Activated CD4-positive, alpha-beta T cell treated with anti-CD3 and anti-CD28 coated beads for 36 hours (primary cell): ENCODE data around the gene COQ4. TPM values are rescaled to one million over a fixed set of nuclear protein-coding genes. Genes with fewer than 3 reads are reported as not detected.

Experiments
- ATAC-seq: fragments of 200-7000 bp; cut with Tn5 transposase; one replicate; pipeline ENCODE4 v1.10.0; 2021; ENCODE audit warnings: mild to moderate bottlenecking, moderate library complexity
- CTCF ChIA-PET: fragments of 350-600 bp; sonication (Branson Sonifier 250); formaldehyde crosslinking; loops from one replicate; lab custom pipeline; 2021; ENCODE audit warnings: antibody characterized with exemption; lab: Charles Lee
- POLR2A ChIA-PET: fragments of 350-600 bp; sonication (Branson Sonifier 250); formaldehyde crosslinking; loops from one replicate; lab custom pipeline; 2021; ENCODE audit warnings: antibody characterized with exemption, inconsistent platforms; lab: Charles Lee
- DNase-seq: peaks from one replicate; pipeline ENCODE4 v3.0.0-alpha.2; 2020
- H3K27ac Mint-ChIP-seq: one replicate; pipeline ENCODE4 v1.8.0; 2021; ENCODE audit warnings: mixed read lengths
- H3K27me3 Mint-ChIP-seq: one replicate; pipeline ENCODE4 v1.8.0; 2021; ENCODE audit warnings: mixed read lengths
- H3K36me3 Mint-ChIP-seq: one replicate; pipeline ENCODE4 v1.8.0; 2021; ENCODE audit warnings: low read depth, mixed read lengths
- H3K4me1 Mint-ChIP-seq: one replicate; pipeline ENCODE4 v1.8.0; 2021; ENCODE audit warnings: mixed read lengths
- H3K4me3 Mint-ChIP-seq: one replicate; pipeline ENCODE4 v1.8.0; 2021; ENCODE audit warnings: mild to moderate bottlenecking, moderate library complexity, mixed read lengths
- H3K9me3 Mint-ChIP-seq: one replicate; pipeline ENCODE4 v1.8.0; 2021; ENCODE audit warnings: low read depth, mixed read lengths
- intact Hi-C, 2 experiments: fragments of 100-400 bp; cut with DNase I in 1 of 2; cut with micrococcal nuclease in 1 of 2; formaldehyde crosslinking; loops; one replicate each; pipeline versions ENCODE4 v1.14.2 to v1.15.1; 2022 to 2024; cut with DNase I, micrococcal nuclease
- total RNA-seq, 2 experiments: library from RNA; stranded (reverse); gene quantifications; one replicate each; pipeline ENCODE4 v1.2.3, GENCODE V29; 2021

COQ4 gene
- total RNA-seq, 2 experiments from 2014 or later, result 32.1 to 38.8 TPM

GRCh38 chr9:128285033-128285784 is 37.4 kb upstream of the COQ4 start:
- intact Hi-C loops, result no loop called here
- H3K9me3 Mint-ChIP-seq, result no peaks in the 10 kb centered on the region
- no peak overlapping the region for H3K4me3 Mint-ChIP-seq
- DNase-seq (no peak), ATAC-seq (no peak)
- ChIA-PET POLR2A (no interaction called here), CTCF (interaction anchor here (0.6 to 1.1 kb wide), 2 partner anchors 15 to 127 kb away, joined by 3 read pairs; no protein-coding TSS in a partner anchor)
- peaks cover 4% of the 10 kb centered on the region for H3K36me3 Mint-ChIP-seq
- no peak overlapping the region for H3K27ac Mint-ChIP-seq
- no peaks in the 10 kb centered on the region for H3K4me1 Mint-ChIP-seq
- no peaks in the 10 kb centered on the region for H3K27me3 Mint-ChIP-seq

GRCh38 chr9:128286440-128286839 is 36.2 kb upstream of the COQ4 start:
- ChIA-PET CTCF (interaction anchor here (1.1 kb wide), 1 partner anchor 126 kb away, joined by 3 read pairs; no protein-coding TSS in a partner anchor), POLR2A (no interaction called here)
- Mint-ChIP-seq H3K4me3 (no peak overlapping the region), H3K36me3 (peaks cover 4% of the 10 kb centered on the region), H3K27ac (no peak overlapping the region), H3K9me3 (no peaks in the 10 kb centered on the region), H3K27me3 (no peaks in the 10 kb centered on the region), H3K4me1 (no peaks in the 10 kb centered on the region)
- no peak for DNase-seq
- no peak for ATAC-seq
- intact Hi-C loops, result no loop called here

GRCh38 chr9:128288273-128289004 is 34.2 kb upstream of the COQ4 start:
- CTCF ChIA-PET, result interaction anchor here (0.8 to 0.9 kb wide), 2 partner anchors 8 to 53 kb away, joined by 3 to 4 read pairs; no protein-coding TSS in a partner anchor
- no peak for DNase-seq
- Mint-ChIP-seq H3K4me3 (no peak overlapping the region), H3K9me3 (no peaks in the 10 kb centered on the region), H3K27me3 (no peaks in the 10 kb centered on the region), H3K27ac (no peak overlapping the region), H3K36me3 (peaks cover 4% of the 10 kb centered on the region), H3K4me1 (no peaks in the 10 kb centered on the region)
- POLR2A ChIA-PET, result no interaction called here
- intact Hi-C loops, result no loop called here
- no peak for ATAC-seq

GRCh38 chr9:128292009-128292408 is 30.6 kb upstream of the COQ4 start:
- Mint-ChIP-seq H3K9me3 (no peaks in the 10 kb centered on the region), H3K4me1 (no peaks in the 10 kb centered on the region), H3K4me3 (no peak overlapping the region), H3K27me3 (no peaks in the 10 kb centered on the region), H3K36me3 (peaks cover 4% of the 10 kb centered on the region), H3K27ac (no peak overlapping the region)
- ChIA-PET POLR2A (interaction anchor here (0.6 kb wide), 2 partner anchors 44 to 867 kb away, joined by 3 to 7 read pairs; no protein-coding TSS in a partner anchor), CTCF (interaction anchor here (0.6 to 2.1 kb wide), 6 partner anchors 8 to 891 kb away, joined by 3 to 6 read pairs (median 4); no protein-coding TSS in a partner anchor)
- no peak for ATAC-seq
- intact Hi-C loops, result loop anchor here in 1 of 2 experiments (10.0 kb wide), 1 partner anchor 303 kb away; no protein-coding TSS in a partner anchor
- DNase-seq, result no peak

- H3K36me3 Mint-ChIP-seq, result peaks cover under 1% of the 10 kb centered on the region
- intact Hi-C loops, result loop anchor here in 1 of 2 experiments (10.0 kb wide), 1 partner anchor 302 kb away; no protein-coding TSS in a partner anchor
- CTCF ChIA-PET, result interaction anchor here (2.1 kb wide), 1 partner anchor 48 kb away, joined by 6 read pairs; no protein-coding TSS in a partner anchor
- ATAC-seq (no peak), DNase-seq (no peak)
- H3K27me3 Mint-ChIP-seq, result no peaks in the 10 kb centered on the region
- no peaks in the 10 kb centered on the region for H3K9me3 Mint-ChIP-seq
- H3K27ac Mint-ChIP-seq, result no peak overlapping the region
- H3K4me3 Mint-ChIP-seq, result no peak overlapping the region
- POLR2A ChIA-PET, result interaction anchor here (0.6 kb wide), 1 partner anchor 48 kb away, joined by 3 read pairs; no protein-coding TSS in a partner anchor
- no peaks in the 10 kb centered on the region for H3K4me1 Mint-ChIP-seq
Measured at GRCh38 chr9:128293091-128293490, 29.5 kb upstream of the COQ4 start.

- ATAC-seq (no peak), DNase-seq (no peak)
- intact Hi-C loops, result loop anchor here in 1 of 2 experiments (10.0 kb wide), 1 partner anchor 301 kb away; no protein-coding TSS in a partner anchor
- H3K9me3 Mint-ChIP-seq, result no peaks in the 10 kb centered on the region
- no peaks in the 10 kb centered on the region for H3K27me3 Mint-ChIP-seq
- H3K36me3 Mint-ChIP-seq, result no peaks in the 10 kb centered on the region
- H3K27ac Mint-ChIP-seq, result no peak overlapping the region
- no peaks in the 10 kb centered on the region for H3K4me1 Mint-ChIP-seq
- ChIA-PET POLR2A (no interaction called here), CTCF (interaction anchor here (0.6 to 1.2 kb wide), 3 partner anchors 16 to 96 kb away, joined by 3 to 6 read pairs (median 3); no protein-coding TSS in a partner anchor)
- no peak overlapping the region for H3K4me3 Mint-ChIP-seq
Measured at GRCh38 chr9:128294142-128294541, 28.5 kb upstream of the COQ4 start.

GRCh38 chr9:128296340-128297220 is 26.1 kb upstream of the COQ4 start:
- H3K27me3 Mint-ChIP-seq, result no peaks in the 10 kb centered on the region
- ATAC-seq (no peak), DNase-seq (no peak)
- CTCF ChIA-PET, result interaction anchor here (1.4 to 2.1 kb wide), 5 partner anchors 7 to 118 kb away, joined by 3 to 5 read pairs (median 4); no protein-coding TSS in a partner anchor
- H3K4me1 Mint-ChIP-seq, result no peaks in the 10 kb centered on the region
- no peak overlapping the region for H3K4me3 Mint-ChIP-seq
- POLR2A ChIA-PET, result no interaction called here
- no peaks in the 10 kb centered on the region for H3K36me3 Mint-ChIP-seq
- no peak overlapping the region for H3K27ac Mint-ChIP-seq
- intact Hi-C loops, result loop anchor here (5.0 to 10.0 kb wide), 2 partner anchors 46 to 298 kb away; partner anchors contain the start of gene SLC27A4 (in 1 of the 2)
- no peaks in the 10 kb centered on the region for H3K9me3 Mint-ChIP-seq

GRCh38 chr9:128297221-128297773 is 25.3 kb upstream of the COQ4 start:
- Mint-ChIP-seq H3K36me3 (no peaks in the 10 kb centered on the region), H3K27ac (no peak overlapping the region), H3K27me3 (no peaks in the 10 kb centered on the region), H3K4me1 (no peaks in the 10 kb centered on the region), H3K4me3 (no peak overlapping the region), H3K9me3 (no peaks in the 10 kb centered on the region)
- ATAC-seq (no peak), DNase-seq (no peak)
- ChIA-PET POLR2A (no interaction called here), CTCF (interaction anchor here (1.4 to 2.1 kb wide), 3 partner anchors 9 to 117 kb away, joined by 4 read pairs; no protein-coding TSS in a partner anchor)
- intact Hi-C loops, result loop anchor here (5.0 to 10.0 kb wide), 2 partner anchors 45 to 298 kb away; partner anchors contain the start of gene SLC27A4 (in 1 of the 2)

- ChIA-PET POLR2A (interaction anchor here (0.6 kb wide), 2 partner anchors 136 to 647 kb away, joined by 4 read pairs; no protein-coding TSS in a partner anchor), CTCF (interaction anchor here (0.6 to 1.5 kb wide), 6 partner anchors 15 to 130 kb away, joined by 3 to 6 read pairs (median 4); partner anchors contain the start of gene TRUB2)
- DNase-seq (no peak), ATAC-seq (no peak)
- no peak overlapping the region for H3K27ac Mint-ChIP-seq
- intact Hi-C loops, result loop anchor here (5.0 to 10.0 kb wide), 2 partner anchors 43 to 296 kb away; partner anchors contain the start of gene SLC27A4 (in 1 of the 2)
- H3K4me1 Mint-ChIP-seq, result no peaks in the 10 kb centered on the region
- H3K36me3 Mint-ChIP-seq, result no peaks in the 10 kb centered on the region
- H3K9me3 Mint-ChIP-seq, result no peaks in the 10 kb centered on the region
- H3K27me3 Mint-ChIP-seq, result no peaks in the 10 kb centered on the region
- H3K4me3 Mint-ChIP-seq, result no peak overlapping the region
Measured at GRCh38 chr9:128298535-128299482, 23.8 kb upstream of the COQ4 start.
